ENCODE data around the gene WDR5B.

Gene WDR5B

GRCh38 chr3:122365073-122365472 lies 50.8 kb downstream of the WDR5B start:
- peak in 1 of 5 experiments; percentile 61 for DNase-seq

- peak in 1 of 5 experiments; percentile 34 for DNase-seq
Measured at GRCh38 chr3:122364490-122364889, 51.4 kb downstream of the WDR5B start.

Data from T-helper 2 cell (primary cell).